ENCODE measurements around the gene PRR33. TPM values are rescaled to one million over a fixed set of nuclear protein-coding genes. Genes with fewer than 3 reads are reported as not detected.

Gene PRR33
- total RNA-seq, 1 experiment from 2014 or later: not detected

DNA sequence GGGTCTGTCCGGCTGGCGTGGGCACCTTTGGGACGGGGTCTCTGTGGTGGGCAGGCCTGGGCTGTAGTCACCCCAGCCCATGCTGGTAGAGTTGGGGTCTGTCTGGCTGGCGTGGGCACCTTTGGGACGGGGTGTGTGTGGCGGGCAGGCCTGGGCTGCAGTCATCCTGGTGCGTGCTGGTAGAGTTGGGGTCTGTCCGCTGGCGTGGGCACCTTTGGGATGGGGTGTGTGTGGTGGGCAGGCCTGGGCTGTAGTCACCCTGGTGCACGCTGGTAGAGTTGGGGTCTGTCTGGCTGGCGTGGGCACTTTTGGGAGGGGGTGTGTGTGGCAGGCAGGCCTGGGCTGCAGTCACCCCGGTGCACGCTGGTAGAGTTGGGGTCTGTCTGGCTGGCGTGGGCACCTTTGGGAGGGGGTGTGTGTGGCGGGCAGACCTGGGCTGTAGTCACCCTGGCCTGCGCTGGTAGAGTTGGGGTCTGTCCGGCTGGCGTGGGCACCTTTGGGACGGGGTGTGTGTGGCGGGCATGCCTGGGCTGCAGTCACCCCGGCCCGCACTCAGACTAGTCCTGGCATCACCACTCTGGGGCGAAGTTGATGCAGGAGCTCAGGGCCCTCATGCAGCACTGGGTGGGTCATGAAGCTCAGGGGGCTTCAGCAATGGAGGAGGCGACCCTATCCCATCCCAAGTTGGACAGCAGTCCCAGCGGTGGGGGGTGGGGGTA lies 19.3 kb downstream of the PRR33 start:
- no peak for DNase-seq
- Histone ChIP-seq H3K79me2 (ENCODE audit: low read length) (no peaks in the 10 kb centered on the region), H3K9me2 (replicated peaks; ENCODE audit: insufficient read depth, low read length) (no peaks in the 10 kb centered on the region), H3K36me3 (ENCODE audit: insufficient read depth, low read length) (no peaks in the 10 kb centered on the region), H3K9ac (ENCODE audit: low read length) (no peak overlapping the region), H4K20me1 (ENCODE audit: insufficient read depth, low read depth, low read length) (peaks cover 43% of the 10 kb centered on the region; the same call in 1 of the 2 replicates), H2AFZ (ENCODE audit: low read length) (no peak overlapping the region), H3K9me3 (ENCODE audit: low read length) (no peaks in the 10 kb centered on the region), H3K4me2 (ENCODE audit: low read depth, low read length, poor library complexity, severe bottlenecking) (no peak overlapping the region), H3K4me3 (ENCODE audit: low read length) (no peak overlapping the region), H3K4me1 (ENCODE audit: low read length) (peaks cover 13% of the 10 kb centered on the region), H3K27me3 (ENCODE audit: low read length) (no peaks in the 10 kb centered on the region), H3K27ac (ENCODE audit: low read length) (no peak overlapping the region)

DNA sequence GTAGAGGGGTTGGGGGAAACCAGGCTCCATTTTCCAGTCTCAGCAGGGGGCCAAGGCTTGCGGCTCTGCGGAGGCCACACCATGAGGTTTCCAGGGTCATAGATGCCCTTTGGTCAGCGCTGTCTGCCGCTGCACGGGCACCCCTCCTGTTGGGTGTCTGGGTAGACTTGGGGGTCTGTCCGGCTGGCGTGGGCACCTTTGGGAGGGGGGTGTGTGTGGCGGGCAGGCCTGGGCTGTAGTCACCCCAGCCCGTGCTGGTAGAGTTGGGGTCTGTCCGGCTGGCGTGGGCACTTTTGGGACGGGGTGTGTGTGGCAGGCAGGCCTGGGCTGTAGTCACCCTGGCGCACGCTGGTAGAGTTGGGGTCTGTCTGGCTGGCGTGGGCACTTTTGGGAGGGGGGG lies 20.2 kb downstream of the PRR33 start:
- Histone ChIP-seq H3K4me3 (ENCODE audit: low read length) (no peak overlapping the region), H3K27ac (ENCODE audit: low read length) (no peak overlapping the region), H2AFZ (ENCODE audit: low read length) (no peak overlapping the region), H3K36me3 (ENCODE audit: insufficient read depth, low read length) (no peaks in the 10 kb centered on the region), H3K4me2 (ENCODE audit: low read depth, low read length, poor library complexity, severe bottlenecking) (no peak overlapping the region), H3K9me3 (ENCODE audit: low read length) (no peaks in the 10 kb centered on the region), H4K20me1 (ENCODE audit: insufficient read depth, low read depth, low read length) (peaks cover 49% of the 10 kb centered on the region; the same call in 1 of the 2 replicates), H3K9me2 (replicated peaks; ENCODE audit: insufficient read depth, low read length) (no peaks in the 10 kb centered on the region), H3K9ac (ENCODE audit: low read length) (no peak overlapping the region), H3K27me3 (ENCODE audit: low read length) (no peaks in the 10 kb centered on the region), H3K79me2 (ENCODE audit: low read length) (no peaks in the 10 kb centered on the region), H3K4me1 (ENCODE audit: low read length) (peaks cover 13% of the 10 kb centered on the region)
- no peak for DNase-seq

DNA sequence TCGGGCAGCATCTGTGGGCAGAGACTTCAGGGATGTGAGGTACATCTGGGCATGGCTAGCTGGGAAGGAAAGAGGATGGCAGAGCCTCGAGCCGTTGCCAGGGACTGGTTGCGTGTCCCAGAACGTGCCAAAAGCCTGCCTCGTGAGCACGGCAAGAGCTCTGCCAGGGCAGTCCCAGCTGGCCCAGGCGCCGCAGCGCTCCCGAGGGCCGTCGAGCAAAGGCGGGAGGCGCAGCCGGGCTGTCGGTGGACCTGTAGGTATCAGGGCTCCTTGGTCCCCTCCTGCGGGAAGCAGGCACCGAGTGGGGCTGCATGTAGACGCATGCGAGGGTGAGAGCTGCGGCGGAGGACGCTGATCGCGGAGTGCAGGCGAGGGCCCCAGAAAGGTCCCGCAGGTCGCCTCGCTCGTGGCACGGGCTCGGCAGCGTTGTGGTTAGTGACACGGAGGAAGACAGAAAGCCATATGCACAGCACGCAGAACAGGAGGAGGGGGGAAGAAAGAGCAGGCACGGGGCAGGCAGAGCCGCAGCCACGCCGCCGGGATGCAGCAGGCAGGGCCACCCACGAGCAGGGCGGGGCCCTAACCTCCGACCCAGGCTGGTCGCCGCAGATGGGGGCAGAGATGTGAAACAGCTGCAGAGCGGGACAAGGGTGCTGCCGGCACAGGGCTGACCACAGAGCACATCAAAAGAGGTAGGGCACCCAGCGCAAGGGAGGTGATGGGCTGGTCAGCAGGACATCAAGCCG lies 20.8 kb downstream of the PRR33 start:
- Histone ChIP-seq H4K20me1 (ENCODE audit: insufficient read depth, low read depth, low read length) (peaks cover 52% of the 10 kb centered on the region; the same call in 1 of the 2 replicates), H3K9me2 (replicated peaks; ENCODE audit: insufficient read depth, low read length) (no peaks in the 10 kb centered on the region), H3K9me3 (ENCODE audit: low read length) (no peaks in the 10 kb centered on the region), H3K9ac (ENCODE audit: low read length) (no peak overlapping the region), H3K27ac (ENCODE audit: low read length) (no peak overlapping the region), H3K4me3 (ENCODE audit: low read length) (no peak overlapping the region), H3K79me2 (ENCODE audit: low read length) (no peaks in the 10 kb centered on the region), H3K36me3 (ENCODE audit: insufficient read depth, low read length) (no peaks in the 10 kb centered on the region), H3K4me1 (ENCODE audit: low read length) (peaks cover 13% of the 10 kb centered on the region), H3K4me2 (ENCODE audit: low read depth, low read length, poor library complexity, severe bottlenecking) (no peak overlapping the region), H2AFZ (ENCODE audit: low read length) (no peak overlapping the region), H3K27me3 (ENCODE audit: low read length) (no peaks in the 10 kb centered on the region)
- DNase-seq: no peak

DNA sequence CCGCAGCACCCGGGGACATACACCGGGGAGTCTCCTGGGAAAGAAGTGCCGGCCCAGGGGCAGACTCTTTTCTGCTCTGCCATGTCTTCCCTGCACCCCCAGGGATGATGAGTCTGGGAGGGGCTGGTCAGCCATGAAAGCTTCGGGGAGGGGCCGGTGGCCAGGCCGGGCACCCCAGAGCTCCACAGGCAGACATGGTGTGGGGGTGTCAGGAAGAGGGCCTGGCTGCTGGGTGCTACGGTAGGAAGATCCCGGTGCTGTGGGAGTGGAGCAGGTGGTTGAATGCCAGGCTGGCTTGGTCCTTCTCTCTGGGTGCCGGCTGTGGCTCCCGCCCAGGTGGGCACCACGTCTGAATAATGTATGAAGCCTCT lies 21.4 kb downstream of the PRR33 start:
- Histone ChIP-seq H3K4me2 (ENCODE audit: low read depth, low read length, poor library complexity, severe bottlenecking) (no peak overlapping the region), H3K9ac (ENCODE audit: low read length) (no peak overlapping the region), H3K4me3 (ENCODE audit: low read length) (no peak overlapping the region), H3K79me2 (ENCODE audit: low read length) (no peaks in the 10 kb centered on the region), H3K9me3 (ENCODE audit: low read length) (no peaks in the 10 kb centered on the region), H3K36me3 (ENCODE audit: insufficient read depth, low read length) (no peaks in the 10 kb centered on the region), H3K4me1 (ENCODE audit: low read length) (peaks cover 13% of the 10 kb centered on the region), H4K20me1 (ENCODE audit: insufficient read depth, low read depth, low read length) (peaks cover 52% of the 10 kb centered on the region; the same call in 1 of the 2 replicates), H3K27ac (ENCODE audit: low read length) (no peak overlapping the region), H3K9me2 (replicated peaks; ENCODE audit: insufficient read depth, low read length) (no peaks in the 10 kb centered on the region), H3K27me3 (ENCODE audit: low read length) (no peaks in the 10 kb centered on the region), H2AFZ (ENCODE audit: low read length) (no peak overlapping the region)
- DNase-seq: no peak

- no peaks in the 10 kb centered on the region for H3K36me3 ChIP-seq (ENCODE audit: insufficient read depth, low read length)
- H3K4me3 ChIP-seq (ENCODE audit: low read length): no peak overlapping the region
- no peaks in the 10 kb centered on the region for H3K79me2 ChIP-seq (ENCODE audit: low read length)
- H3K9ac ChIP-seq (ENCODE audit: low read length): no peak overlapping the region
- no peak for DNase-seq
- no peak overlapping the region for H2AFZ ChIP-seq (ENCODE audit: low read length)
- H3K27ac ChIP-seq (ENCODE audit: low read length): no peak overlapping the region
- H3K27me3 ChIP-seq (ENCODE audit: low read length): no peaks in the 10 kb centered on the region
- no peaks in the 10 kb centered on the region for H3K9me3 ChIP-seq (ENCODE audit: low read length)
- H3K9me2 ChIP-seq (replicated peaks; ENCODE audit: insufficient read depth, low read length): no peaks in the 10 kb centered on the region
- H4K20me1 ChIP-seq (ENCODE audit: insufficient read depth, low read depth, low read length): peaks cover 52% of the 10 kb centered on the region; the same call in 1 of the 2 replicates
- peaks cover 13% of the 10 kb centered on the region for H3K4me1 ChIP-seq (ENCODE audit: low read length)
- H3K4me2 ChIP-seq (ENCODE audit: low read depth, low read length, poor library complexity, severe bottlenecking): no peak overlapping the region
Measured at GRCh38 chr11:1869427-1870325, 22.0 kb downstream of the PRR33 start.

DNA sequence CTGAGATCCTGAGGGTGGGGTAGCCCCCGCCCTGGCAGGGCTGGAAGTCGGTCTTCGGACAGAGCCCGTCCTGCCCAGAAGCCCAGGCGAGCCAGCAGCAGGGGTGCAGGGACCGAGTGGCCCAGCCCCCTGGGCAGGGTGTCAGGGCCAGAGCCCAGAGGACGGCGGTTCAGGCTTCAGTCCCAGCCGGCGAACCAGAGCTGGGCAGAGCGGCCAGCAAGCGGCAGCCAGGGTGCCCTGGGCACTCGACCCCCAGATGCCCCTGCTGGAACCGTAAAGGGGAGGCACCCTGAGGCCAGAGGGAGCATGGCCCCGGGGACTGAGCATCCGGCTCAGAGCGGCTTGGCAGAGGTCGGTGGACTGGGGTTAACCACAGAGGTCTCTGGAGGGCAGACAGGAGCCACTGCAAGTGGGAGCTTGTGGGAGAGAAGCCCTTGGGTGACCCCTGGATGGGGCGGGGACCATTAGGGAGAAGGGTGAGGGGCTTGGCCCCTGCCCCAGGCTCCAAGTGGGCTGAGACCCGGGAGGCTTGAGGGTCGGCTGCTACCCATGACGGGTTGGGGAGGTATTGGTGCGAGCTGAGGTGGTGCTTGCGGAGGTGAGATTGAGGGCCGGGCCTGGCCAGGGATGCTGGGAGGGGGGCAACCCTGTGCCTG lies 22.9 kb downstream of the PRR33 start:
- Histone ChIP-seq H3K9me2 (replicated peaks; ENCODE audit: insufficient read depth, low read length) (no peaks in the 10 kb centered on the region), H3K4me3 (ENCODE audit: low read length) (no peak overlapping the region), H3K27ac (ENCODE audit: low read length) (no peak overlapping the region), H3K4me2 (ENCODE audit: low read depth, low read length, poor library complexity, severe bottlenecking) (no peak overlapping the region), H3K4me1 (ENCODE audit: low read length) (peaks cover 13% of the 10 kb centered on the region), H3K27me3 (ENCODE audit: low read length) (no peaks in the 10 kb centered on the region), H3K36me3 (ENCODE audit: insufficient read depth, low read length) (no peaks in the 10 kb centered on the region), H4K20me1 (ENCODE audit: insufficient read depth, low read depth, low read length) (peaks cover 53% of the 10 kb centered on the region; the same call in 1 of the 2 replicates), H3K9me3 (ENCODE audit: low read length) (no peaks in the 10 kb centered on the region), H2AFZ (ENCODE audit: low read length) (no peak overlapping the region), H3K79me2 (ENCODE audit: low read length) (no peaks in the 10 kb centered on the region), H3K9ac (ENCODE audit: low read length) (no peak overlapping the region)
- DNase-seq: no peak

DNA sequence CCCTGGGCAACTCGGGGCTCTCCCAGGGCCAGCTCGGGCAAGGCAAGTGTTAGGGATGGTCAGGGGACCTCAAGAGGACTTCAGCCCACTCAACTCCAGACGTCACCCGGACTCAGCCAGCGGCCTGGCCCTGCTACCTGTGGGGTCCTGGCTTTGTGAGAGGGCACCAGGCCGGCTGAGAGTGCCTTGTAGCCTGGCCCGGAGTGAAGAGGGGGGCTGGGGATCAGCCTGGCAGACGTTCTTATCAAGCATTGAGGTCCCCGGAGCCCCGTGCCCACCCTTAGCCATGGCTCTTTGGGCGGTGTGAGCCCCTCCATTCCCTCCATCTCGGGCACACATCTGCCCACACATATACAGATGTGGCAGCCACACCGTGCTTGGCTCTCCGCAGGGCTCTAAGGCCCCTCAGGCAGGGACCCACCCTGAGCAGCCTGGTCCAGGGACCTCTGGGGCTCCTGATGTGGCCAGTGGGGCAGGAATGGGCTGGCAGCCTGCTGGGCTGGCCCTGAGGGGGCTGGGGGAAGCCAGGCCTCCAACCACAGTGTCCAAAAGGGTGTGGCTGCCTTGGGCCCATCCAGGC lies 23.5 kb downstream of the PRR33 start:
- no peak for DNase-seq
- Histone ChIP-seq H3K9me3 (ENCODE audit: low read length) (no peaks in the 10 kb centered on the region), H3K27me3 (ENCODE audit: low read length) (no peaks in the 10 kb centered on the region), H3K27ac (ENCODE audit: low read length) (no peak overlapping the region), H2AFZ (ENCODE audit: low read length) (no peak overlapping the region), H3K79me2 (ENCODE audit: low read length) (no peaks in the 10 kb centered on the region), H3K4me2 (ENCODE audit: low read depth, low read length, poor library complexity, severe bottlenecking) (no peak overlapping the region), H3K9me2 (replicated peaks; ENCODE audit: insufficient read depth, low read length) (no peaks in the 10 kb centered on the region), H4K20me1 (ENCODE audit: insufficient read depth, low read depth, low read length) (peaks cover 59% of the 10 kb centered on the region; the same call in 1 of the 2 replicates), H3K36me3 (ENCODE audit: insufficient read depth, low read length) (no peaks in the 10 kb centered on the region), H3K4me1 (ENCODE audit: low read length) (peaks cover 13% of the 10 kb centered on the region), H3K9ac (ENCODE audit: low read length) (no peak overlapping the region), H3K4me3 (ENCODE audit: low read length) (no peak overlapping the region)

Data from Karpas-422 (cell line).